ENCODE data around the gene SCAMP2.

Gene SCAMP2

DNA sequence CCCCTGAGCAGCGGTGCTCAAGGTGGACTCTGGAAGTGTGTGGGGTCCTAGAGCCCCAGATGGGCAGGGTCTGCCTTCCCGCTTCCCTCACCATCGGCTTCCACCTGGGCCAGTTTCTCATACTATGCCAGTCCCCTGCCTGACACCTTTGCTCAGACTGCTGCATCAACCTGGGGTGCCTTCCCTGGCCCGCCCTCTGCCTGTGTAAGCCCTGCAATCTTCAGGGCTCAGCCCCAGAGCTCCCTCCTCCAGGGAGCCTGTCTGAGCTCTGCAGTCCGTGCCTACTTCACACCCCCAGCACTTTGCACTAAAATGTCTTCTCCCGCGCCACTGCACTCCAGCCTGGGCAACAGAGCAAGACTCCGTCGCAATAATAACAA lies 78.2 kb downstream of the SCAMP2 start:
- DNase-seq: no peak

DNA sequence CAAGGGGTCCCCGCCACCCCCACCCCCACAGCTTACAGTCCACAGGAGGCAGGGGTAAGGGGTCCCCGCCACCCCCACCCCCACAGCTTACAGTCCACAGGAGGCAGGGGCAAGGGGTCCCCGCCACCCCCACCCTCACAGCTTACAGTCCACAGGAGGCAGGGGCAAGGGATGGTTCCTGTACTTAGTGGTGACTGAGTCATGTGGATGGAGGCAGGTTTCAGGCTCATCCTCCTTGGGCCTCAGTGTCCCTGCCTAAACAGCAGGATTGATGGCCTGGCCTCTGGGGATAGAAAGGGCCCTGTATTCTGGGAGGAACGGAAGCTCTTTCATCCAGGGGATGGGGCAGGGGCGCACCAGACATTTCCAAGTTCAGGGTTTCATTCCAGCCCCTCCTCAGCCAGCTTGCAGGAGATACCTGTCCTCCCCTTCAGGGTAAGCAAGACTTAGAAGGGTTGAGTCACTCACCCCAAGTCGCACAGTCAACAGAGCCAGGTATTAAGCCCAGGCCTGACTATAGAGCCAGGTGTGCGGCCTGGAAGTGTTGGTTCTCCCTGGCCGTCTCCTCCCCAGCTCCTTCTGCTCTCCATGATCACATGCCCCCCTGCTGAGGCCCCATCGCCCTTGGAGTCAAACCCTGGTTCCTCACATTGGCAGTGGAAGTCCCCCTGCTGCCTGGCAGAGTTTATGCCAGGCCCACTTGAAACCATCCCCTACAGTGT lies 78.8 kb downstream of the SCAMP2 start:
- DNase-seq: no peak
